Stimulated activated CD8-positive, alpha-beta memory T cell treated with anti-CD3 and anti-CD28 coated beads, Interleukin-15, amount 100 ng/mL, for 1 hour (primary cell): ENCODE measurements around the gene COMMD2.

Experiments used
- DNase-seq: peaks from one replicate; pipeline ENCODE4 v3.0.0-alpha.2; 2020; ENCODE audit warnings: low read depth

The COMMD2 gene

DNA sequence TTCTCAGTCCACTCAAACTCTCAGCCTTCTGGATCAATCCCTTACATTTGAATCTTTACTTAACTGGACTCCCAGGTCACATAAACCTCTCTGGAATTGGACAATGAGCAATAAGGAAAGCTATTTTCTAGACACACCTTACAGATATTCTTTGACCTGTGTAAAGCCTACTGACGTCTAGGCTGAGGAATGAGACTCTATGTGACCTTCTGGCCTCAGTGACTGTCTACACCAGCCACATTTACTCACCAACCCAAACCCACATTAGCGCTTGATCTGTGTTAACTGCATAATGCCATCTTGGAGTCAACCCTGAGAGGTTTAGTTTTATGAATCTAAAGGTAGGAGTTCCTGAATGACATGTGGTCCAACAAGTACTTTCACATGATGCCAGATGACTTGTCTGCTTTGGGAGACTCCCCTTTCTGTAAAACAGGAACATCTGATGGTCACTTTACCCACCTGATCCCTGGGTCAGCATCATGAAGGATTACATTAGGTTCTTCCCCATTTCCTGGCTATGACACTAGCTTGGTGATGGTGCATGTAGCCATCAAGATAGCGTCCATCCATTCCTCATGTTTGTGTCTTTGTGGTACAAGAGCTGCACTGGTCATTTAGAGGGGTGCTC is 11.4 kb upstream of the COMMD2 start:
- no peak for DNase-seq

DNA sequence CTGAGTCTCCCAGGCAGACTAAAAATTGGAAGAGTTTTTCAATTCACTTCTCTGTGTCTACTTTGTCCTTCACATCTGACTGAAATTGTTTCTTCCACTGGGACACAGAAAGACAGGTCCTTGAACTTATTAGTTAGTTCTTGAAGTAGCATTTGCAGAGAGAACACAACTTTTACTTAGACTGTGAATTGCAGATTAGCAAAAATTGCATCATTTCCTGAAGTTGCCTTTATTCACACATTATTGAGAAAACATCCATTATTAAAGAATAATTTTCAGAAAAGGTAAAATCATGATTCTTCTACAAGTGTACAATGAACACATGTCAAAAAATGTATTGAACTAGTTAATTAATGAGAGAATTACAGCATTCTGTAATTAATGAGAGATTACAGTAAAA is 1.4 kb upstream of the COMMD2 start:
- no peak for DNase-seq

DNA sequence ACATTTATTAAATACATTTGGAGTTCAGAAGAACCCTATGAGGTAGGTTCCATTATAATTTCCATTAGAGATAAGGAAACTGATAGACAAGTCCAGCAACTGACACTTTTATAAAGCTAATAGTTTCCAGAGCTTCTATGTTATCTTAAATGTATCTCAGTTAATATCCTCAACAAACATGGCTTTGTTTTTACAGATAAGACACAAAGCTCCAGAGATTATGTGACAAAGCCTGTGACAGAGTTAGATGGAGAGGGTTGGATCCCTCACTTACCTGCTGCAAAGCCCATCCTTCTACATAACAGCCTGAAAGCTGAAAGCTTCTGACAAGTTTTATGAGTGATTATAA is 473 bp upstream of the COMMD2 start:
- no peak for DNase-seq

DNA sequence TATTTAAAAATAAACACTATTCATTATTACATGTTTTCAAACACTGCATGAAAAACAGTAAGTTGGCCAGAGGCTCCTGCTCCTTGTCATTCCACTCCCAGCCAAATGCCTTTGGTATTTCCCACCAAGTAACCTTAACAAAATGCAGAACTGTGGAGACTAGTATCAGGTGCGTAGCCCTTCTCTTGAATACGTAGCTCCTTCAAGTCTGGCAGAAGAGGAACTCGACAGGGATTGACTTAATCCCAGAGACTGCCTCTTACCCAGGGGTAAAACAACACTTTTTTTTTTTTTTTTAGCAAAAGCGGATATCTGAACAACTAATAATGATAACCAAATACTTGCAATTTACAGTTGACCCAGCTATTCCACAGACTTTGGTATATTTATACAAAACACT is 738 bp downstream of the COMMD2 start:
- DNase-seq = no peak

DNA sequence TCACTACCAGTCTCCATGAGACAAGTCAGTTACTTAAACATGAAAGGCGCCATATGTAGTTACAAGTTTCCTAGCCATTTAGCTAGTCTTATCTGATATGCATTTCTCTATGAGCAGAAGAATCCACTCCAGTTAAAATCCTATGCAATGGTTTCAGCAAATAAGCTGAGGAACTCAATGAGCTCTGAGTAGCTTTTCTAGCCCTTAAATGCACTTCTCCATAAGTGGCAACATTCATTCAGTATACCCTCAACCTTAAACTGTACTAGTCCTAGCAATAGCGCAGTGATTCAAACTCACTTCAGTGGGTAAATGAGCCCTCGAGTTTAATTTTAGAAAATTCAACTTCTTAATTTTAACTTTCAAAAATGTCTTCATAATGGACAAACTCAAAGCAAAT is 7.7 kb downstream of the COMMD2 start:
- no peak for DNase-seq

DNA sequence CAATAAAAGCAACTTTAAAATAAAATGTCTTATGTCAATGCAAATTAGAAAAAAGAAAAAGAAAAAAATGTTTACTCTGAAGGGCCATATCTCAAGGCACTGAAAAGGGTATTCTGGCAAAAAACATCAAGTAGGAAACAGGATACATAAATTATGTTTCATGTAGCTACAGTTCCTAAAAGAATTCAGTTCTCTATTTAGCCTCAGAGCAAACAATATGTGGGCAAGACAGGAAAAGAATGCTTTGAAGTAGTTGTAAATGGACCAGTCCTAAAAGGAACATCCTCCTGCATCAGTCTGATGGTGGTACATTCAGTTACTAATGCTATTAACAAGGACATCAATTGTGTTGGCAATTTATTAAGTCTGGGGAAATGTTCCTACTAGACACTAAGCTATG is 8.1 kb downstream of the COMMD2 start:
- DNase-seq = no peak

DNA sequence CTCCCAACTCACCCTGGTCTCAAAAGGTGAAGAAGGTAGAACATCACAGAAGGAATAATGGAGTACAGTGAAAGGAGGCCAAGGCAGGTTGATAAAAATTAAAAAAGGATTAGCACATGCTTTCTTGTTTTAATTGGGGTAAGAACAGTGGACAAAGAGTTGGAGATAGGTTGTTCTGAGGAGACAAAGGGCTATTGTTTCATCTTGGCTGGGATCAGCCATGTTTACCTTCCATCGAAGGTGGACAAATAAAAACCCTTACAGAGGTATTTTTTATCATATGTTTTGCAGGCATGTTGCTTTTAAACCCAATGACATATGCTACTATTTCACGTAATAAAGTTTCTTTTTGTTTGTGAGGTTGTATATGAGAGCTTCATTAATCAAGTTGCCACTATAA is 12.9 kb downstream of the COMMD2 start:
- no peak for DNase-seq

DNA sequence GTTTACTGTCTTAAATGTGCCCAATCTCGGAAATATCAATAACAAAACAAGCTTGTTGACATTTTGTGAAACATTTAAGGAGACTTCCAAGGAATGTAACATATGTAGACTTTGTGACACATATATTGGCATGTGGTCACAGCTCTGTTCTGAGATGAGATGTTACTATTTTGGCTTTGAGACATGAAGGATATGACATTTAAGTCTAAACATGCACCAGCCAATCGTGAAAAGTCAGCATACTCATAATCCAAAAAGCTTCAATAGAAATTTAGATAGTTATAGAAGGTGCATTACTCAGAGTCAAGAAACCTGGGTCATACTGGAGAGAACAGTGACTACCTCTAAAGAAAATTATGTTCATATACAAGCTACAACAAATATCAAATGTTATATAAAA is 13.4 kb downstream of the COMMD2 start:
- DNase-seq = no peak

DNA sequence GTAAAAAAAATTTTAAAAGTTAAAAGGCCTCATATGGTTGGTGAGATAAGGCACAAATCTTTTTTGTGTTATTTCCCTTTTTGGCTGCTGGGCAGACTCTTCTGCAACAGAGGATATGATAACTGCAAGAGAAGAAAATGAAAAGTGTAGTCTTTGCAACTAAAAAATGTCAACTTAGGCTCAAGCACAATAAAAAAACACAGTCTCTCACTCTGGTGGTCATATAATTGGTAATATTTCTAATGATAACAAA is 15.4 kb downstream of the COMMD2 start:
- no peak for DNase-seq

DNA sequence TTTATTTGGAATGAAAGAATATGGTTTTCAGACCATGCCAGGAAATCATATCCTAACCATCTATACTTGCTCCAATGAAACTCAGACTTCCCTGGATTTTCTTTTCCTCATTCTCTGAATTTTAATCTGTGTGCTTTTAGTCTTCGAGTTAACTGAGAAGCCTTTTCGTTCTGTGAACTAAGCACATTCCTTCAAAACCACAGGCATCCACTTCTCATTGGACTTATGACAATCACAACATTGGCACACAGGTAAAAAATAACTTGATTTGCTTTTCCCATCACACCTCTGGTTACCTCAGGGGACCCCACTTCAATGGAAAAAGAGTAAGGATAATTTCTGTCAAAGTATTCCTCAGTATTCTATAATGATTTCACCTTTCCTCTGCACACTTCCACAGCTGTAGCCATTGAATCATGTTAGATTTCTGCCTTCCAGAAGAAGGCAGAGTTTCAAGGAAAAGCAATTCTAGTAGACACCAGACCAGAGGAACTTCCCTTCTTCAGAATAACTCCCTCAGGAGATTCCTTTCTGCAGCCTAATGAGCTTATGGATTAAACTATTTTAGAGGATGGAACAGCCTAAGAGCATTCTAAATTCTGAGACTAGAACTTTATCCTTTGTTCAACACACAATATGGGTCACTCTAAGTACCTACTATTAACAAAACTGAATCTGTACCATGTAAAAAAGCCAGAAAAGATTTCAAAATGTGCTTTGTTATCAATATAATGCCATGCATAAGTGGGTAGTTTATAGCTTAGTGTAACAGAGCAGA is 15.9 kb downstream of the COMMD2 start:
- no peak for DNase-seq

DNA sequence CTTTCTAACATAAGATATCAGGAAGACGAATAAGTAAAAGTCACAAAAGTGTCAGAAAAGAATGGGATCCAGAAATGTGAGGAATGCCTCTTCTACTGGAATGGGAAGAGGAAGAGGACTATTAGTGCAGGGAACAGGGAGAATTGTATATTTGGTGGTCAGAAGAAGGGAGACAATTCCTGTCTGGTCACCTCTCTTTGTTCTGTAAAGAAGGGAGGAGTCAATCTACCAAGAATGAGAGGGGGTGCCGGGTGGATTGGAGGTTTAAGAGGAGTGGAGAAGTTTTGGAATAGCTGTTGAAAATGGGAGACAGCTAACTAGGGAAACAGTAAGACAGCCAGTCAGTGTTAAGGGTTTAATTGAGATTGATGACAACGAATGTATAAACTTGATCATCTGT is 20.1 kb downstream of the COMMD2 start:
- DNase-seq = no peak

DNA sequence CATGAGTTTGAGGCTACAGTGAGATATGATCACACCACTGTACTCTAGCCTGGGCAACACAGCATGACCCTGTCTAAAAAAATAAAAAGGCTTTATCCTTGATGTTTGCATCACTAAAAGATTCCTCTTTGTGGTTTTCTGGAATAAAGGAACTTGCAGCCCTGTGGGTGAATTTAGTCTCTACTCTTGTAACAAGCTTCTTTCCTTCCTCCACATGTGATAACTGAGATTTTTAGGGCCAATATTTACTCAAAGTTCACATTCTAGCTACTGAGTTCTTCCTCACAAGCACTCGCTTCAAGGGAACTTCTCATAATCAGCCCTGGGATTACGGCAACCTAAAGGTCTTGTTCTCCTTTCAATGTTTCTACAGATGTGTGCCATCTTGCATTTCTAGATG is 24.6 kb downstream of the COMMD2 start:
- DNase-seq = no peak

DNA sequence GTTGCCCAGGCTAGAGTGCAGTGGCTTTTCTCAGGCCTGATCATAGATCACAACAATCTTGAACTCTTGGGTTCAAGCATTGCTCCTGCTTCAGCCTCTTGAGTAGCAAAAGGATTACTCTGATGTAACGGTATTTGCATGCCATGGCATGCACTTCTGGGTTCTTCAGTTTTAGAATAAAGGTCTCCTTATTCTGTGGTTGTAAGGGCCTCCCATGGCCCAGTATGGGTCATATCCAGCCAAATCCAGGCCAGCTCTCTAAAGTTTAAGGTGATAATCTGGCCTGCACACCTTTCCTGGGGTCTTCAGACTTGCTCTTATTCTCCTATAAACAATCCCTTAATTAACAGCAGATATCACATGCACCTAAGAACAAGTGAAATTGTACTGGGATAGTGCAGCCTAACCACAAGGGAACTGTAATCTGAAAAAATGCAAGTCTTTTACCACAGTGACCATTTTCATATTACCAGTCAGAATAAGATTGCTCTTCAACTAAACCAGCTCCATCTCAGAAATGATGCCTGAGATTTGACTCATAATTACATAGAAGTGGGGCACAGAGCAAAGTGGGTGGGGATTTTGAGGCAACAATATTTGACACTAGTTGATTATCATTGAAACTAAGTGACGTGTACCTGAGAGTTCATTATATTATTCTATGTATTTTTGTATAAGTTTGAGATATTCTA is 25.4 kb downstream of the COMMD2 start:
- DNase-seq = no peak

DNA sequence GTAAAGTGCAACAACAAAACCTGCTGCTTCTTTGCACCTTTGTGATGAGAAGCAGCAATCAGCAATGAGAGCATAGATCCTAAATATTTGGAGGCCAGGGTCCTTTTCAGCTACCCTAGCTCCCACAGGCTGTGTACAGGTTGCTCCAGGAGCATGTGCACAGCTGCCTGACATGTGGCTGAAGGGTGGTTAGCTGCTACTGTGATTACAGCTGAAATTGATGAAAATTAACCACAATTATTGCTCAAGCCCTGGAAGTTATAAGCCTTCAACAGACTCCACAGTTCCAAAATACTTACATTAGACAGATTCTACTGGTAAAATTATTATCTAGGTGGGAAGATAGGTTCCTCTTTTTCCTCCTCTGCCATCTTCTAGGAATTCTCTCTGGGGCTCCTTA is 28.5 kb downstream of the COMMD2 start:
- no peak for DNase-seq

DNA sequence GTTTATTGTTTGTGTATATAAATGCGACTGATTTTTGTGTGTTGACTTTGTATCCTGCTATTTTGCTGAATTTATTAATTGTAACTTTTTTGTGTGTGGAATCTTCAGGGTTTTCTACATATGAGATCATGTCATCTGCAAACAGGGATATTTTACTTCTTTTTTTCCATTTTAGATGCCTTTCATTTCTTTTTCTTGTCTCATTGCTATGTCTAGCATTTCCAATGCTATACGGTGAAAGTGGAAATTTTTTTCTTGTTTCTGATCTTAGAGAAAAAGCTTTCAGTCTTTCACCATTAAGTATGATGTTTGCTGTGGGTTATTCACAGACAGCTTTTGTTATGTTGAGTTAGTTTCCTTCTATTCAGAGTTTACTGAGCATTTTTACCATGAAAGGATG is 31.4 kb downstream of the COMMD2 start:
- DNase-seq = no peak

DNA sequence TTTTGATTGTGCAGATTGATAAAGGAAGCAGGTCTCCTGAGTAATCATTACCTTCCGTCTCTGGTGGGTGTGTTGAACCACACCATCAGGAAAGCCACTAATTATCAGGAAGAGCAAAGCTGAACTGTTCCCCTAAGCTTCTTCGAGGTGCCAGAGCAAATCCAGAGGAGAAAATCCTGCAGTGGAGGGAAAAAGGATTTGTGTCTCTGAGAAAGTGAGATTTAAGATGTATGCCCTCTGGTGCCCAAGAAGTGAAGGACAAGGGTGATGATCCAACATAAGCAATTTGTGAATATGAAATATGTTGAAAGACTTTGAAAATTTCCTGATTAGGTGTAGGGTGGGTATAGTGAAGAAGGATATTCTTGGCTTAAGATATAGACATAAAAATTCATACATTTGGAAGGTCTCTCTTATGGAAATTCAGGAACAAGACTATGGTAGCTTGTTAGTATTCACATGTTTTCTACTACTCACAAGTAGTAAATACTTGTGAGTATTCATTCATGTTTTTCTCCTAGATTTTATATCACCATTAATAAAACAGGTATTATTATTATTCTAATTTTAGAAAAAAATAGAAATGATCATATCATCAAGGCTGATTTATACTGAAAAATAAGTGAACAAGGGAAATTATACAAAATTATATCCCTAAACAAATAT is 34.8 kb downstream of the COMMD2 start:
- DNase-seq = no peak

DNA sequence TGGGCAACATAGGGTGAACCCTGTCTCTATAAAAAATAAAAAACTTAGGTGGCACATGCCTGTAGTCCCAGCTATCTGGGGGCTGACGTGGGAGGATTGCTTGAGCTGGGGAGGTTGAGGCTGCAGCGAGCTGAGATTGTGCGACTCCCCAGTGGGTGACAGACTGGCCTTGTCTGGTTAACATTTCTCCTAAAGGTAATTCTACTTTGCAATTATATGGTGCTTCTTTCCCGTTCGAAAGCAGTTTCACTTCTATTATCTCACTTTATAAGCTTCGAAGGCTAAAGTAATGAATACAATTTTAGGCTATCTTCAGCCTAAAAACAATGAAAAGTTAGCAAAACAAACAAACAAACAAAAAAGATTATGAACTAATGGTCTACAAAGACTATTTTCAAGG is 35.3 kb downstream of the COMMD2 start:
- no peak for DNase-seq

DNA sequence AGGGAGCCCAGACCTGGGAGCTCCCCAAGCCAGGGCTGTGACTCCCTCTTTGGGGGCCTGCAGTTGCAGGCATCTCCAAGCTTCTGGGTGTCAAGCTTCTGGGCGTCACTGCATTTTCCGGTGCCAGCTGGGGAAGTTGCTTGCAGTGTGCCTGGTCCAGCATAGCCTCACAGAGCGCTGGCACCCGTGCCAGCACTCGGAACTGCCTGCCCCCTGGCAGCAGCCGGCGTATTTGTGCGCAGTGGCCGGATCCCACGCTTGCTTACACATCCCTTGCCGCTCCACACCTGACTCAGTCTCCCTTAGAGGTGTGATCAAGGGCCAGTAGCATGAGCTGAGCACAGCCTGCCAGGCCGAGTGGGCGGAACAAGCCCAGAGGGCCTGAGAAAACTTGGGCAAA is 37.0 kb downstream of the COMMD2 start:
- no peak for DNase-seq

DNA sequence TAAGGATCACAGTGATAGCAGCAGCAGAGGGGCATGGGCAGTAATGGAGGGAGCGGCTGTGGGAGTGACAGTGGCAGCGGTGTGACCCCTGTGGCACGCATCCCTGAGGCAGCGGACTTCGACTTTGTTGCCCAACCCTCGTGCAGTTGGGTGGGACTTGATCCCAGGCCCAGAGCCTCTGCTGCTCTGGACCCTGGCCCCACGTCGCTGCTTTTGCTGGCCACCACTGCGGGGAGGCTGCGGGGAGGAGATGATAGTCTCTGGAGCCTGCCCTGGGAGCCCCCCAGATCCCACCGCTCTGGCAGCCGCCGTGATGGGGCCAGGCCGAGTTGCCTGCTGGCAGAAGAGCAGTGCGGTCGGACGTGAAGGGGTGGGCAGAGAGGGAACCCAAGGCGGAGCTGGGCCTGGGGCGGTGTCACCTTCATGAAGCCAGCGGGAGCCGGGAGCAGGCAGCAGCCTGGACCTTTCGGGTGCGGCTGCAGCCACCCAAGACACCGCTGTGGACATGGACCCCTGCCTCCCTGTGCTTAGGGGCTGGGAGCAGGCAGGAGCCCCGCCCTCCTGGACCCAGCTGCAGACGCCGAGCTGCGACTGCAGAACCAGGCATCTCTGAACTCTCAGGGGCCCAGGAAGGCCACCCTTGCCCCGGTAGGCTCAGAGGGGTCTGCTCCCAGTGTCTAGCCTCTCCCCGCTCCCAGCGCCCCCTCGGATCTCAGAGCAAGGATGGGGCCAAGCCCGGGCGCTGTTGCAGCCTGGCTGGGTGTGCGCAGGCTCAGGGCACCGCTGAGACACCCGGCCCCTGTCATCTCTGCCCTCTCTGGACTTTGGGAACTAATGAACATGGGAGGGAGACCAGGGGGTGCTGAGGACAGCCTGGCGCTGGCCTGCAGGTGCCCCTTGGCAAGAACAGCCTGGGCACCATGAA is 38.3 kb downstream of the COMMD2 start:
- no peak for DNase-seq

DNA sequence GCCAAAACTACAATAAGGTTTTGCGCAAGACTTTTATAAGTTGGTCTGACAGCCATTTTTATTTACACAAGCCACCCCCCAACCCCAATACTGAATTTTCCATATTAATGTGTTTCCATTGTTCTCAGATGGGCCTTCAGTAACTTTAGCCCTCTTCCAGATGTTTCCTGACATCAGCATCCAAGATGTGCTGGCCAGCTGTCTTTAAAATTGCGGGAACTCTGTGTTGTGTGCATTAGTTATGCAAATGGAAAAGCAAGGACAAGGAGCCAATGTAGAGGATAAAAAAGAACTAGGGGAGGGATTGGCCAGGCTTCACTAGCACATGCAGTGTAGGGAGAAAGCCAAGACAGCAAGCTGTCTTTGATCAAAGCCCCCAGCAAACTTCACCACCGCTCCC is 45.4 kb downstream of the COMMD2 start:
- DNase-seq = no peak

DNA sequence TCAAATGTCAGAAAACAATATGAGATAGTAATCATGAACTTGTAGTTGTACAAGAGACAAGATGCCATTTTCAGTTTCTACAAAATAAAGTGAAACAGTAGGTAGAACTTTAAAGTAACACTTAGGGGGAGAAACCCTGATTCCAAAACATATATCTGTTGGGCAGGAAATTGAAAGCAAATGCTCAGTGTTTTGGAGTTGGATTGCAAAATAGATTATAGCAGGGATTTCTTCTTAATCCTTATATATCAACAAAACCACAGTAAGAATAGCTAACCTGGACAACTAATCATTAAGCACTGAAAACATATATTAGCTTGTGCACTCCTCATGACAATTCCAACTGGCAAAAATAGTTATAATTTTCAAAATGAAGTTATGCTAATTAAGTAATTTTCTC is 46.9 kb downstream of the COMMD2 start:
- DNase-seq = no peak

DNA sequence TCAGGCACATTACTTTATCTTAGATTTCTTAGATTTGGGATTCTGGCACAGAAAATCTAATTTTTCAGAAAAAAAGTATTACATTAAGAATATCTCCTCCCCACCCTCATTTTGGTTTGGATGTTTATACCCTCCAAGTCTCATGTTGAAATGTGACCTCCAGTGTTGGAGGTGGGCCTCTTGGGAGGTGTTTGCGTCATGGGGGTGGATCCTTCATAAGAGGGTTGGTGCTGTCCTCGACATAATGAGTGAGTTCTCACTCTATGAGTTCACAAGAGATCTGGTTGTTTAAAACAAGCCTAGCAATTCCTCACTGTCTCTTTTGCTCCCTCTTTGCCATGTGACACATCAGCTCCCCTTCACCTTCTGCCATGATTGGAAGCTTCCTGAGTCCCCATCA is 48.8 kb downstream of the COMMD2 start:
- no peak for DNase-seq
